Measurements from ENCODE around the gene DHX32.
"Not testable (repeated sequence)": the region's sequence is repeated elsewhere in the genome, so short reads cannot be mapped to it uniquely, and the experiment has no call there.

Gene DHX32

DNA sequence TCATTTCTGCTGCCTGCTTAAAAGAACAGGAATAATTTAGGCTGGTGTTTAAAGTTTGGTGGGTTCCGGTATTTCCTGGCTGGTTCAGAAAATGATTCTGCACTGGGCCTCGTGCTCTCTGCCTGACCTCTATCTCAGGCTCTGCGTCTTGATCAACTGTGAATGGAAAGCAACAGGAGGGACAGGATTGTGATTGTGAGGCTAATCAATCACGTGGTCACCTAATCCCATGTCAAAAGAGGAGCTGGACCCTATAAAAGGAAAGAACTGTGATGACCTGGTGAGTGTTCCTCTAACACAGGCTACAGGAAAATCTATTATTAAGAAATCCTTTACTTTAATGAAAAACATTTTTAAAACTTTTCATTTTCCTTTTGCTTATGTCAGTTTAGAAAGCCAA, at the start of gene DHX32:
DHX32 (minus strand) TSS at position 101 of the 400 bp plus-strand sequence. CDS start 468 bp downstream, outside the sequence.
- DNase-seq, result no peak

DNA sequence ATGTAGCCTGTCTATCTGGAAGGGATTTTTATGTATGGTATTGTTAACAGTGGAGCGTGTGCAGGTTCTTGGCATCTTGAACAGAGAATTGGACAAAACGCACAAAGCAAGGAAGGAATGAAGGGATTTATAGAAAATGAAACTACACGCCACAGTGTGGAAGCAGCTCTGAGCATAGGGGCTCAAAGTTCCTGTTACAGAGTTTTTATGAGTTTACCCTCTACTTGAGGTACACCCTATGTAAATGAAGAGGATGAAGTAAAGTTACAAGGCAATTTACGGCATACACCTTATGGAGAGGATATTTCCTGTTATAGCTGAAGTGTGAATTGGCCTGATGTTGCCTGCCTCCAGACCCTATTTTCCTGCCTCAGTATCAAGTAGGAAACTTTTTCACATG, 48.5 kb upstream of the DHX32 start:
- no peak for DNase-seq

GRCh38 chr10:125928928-125929585, 48.0 kb upstream of the DHX32 start:
- no peak for DNase-seq

GRCh38 chr10:125927265-125927664, 46.2 kb upstream of the DHX32 start:
- DNase-seq, result not testable (repeated sequence)

GRCh38 chr10:125926247-125926646, 45.2 kb upstream of the DHX32 start:
- no peak for DNase-seq

DNA sequence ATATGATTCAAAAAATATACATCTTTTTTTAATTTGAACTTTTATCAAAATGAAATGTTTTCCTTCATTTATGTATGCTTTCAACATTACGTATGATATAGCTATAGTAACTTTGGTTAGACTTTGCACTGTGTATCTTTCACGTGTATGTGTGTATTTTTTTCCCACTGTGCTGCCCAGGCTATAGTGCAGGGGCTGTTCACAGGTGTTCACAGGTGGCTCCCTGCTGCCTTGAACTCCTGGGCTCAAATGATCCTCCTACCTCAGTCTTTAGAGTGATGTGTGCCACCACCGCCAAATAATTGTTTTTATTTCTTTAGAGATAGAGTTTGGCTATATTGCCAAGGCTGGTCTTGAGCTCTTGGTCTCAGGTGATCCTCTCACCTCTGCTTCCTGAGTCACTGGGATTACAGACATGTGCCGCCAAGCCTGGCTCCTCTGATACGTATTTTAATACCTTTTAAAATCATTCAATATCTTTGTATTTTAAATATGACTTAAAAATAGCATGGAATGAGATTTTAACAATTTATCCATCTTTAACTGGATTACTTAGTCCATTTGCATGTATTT, 44.3 kb upstream of the DHX32 start:
- DNase-seq, result no peak

- DNase-seq, result not testable (repeated sequence)
Measured at GRCh38 chr10:125921643-125922306, 40.7 kb upstream of the DHX32 start.

DNA sequence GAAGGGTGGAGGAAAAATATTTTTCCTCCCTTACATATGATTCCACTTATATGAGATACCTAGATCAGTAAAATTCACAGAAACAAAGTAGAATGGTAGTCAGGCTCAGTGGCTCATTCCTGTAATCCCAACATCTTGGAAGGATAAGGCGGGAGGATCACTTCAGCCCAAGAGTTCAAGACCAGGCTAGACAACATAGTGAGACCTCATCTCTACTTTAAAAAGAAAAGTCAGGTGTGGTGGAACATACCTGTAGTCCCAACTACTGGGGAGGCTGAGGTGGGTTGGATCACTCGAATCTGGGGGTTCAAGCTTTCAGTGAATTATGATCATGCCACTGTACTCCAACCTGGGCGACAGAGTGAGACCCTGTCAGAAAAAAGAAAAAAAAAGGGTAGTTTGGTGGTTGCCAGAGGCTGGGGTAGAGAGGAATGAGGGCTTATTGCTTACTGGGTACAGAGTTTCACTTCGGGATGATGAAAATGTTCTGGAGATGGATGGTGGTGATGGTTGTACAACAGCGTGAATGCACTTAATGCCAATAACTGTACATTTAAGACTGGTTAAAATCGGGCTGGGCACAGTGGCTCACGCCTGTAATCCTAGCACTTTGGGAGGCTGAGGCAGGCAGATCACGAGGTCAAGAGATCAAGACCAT, 36.7 kb upstream of the DHX32 start:
- not testable (repeated sequence) for DNase-seq

GRCh38 chr10:125916977-125917376, 35.9 kb upstream of the DHX32 start:
- DNase-seq, result no peak

- DNase-seq, result not testable (repeated sequence)
Measured at GRCh38 chr10:125913277-125913676, 32.2 kb upstream of the DHX32 start.

DNA sequence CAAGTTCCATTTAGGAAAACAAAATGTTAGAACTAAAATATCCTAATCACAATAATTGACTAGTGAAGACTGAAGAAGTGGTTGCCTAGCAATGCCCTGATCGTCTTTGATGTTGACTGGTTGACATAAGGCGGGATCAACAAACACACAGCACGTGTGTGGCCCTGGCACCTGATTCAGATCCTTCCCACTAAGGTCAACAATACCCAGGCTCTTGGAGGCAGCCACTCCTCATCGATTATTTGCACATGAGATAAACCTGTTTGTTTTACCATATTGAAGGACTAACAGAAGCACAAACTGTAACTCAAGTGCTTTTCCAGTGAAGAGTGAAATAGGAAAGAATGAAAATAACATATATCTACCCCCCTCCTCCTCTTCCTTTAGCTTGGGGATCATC, 30.9 kb upstream of the DHX32 start:
- DNase-seq, result no peak

- DNase-seq, result no peak
Measured at GRCh38 chr10:125911145-125911544, 30.1 kb upstream of the DHX32 start.

- DNase-seq, result not testable (repeated sequence)
Measured at GRCh38 chr10:125909491-125909890, 28.4 kb upstream of the DHX32 start.

DNA sequence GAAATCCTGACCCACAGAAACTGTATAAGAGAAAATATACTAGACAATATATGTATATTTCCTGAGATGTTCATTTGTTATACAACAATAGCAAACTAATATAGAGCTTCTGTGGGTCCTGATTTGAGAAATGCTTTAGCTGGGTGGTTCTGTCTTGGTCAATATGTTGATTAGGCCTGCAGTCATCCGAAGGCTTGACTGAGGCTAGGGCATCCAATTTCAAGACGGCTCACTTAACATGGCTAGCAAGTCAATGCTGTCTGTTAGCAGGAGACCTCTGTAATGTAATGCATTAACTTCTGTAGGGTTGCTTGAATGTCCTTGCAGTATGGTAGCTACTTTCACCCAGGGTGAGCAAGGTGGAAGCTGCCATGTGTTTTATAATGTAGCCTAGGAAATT, 27.7 kb upstream of the DHX32 start:
- not testable (repeated sequence) for DNase-seq

DNA sequence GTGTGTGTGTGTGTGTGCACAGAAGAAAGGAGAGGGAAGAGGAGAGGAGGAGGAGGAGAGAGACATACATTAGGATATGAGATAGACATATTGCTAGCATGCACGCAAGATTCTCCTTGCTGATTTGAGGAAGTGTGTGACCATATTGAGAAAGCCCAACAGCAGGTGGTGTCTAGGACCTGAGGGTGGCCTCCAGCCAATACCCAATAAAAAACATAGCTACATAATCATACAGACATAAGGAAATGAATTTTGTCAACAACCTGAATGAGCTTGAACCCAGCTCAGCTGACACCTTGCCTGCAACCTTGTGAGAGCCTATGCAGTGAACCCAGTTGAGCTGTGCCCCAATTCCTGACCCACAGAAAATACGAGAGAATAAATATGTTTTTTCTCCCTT, 26.5 kb upstream of the DHX32 start:
- DNase-seq, result not testable (repeated sequence)

GRCh38 chr10:125905069-125905994, 24.2 kb upstream of the DHX32 start:
- not testable (repeated sequence) for DNase-seq

- DNase-seq, result not testable (repeated sequence)
Measured at GRCh38 chr10:125903135-125903640, 22.1 kb upstream of the DHX32 start.

GRCh38 chr10:125900963-125901362, 19.9 kb upstream of the DHX32 start:
- DNase-seq, result not testable (repeated sequence)

DNA sequence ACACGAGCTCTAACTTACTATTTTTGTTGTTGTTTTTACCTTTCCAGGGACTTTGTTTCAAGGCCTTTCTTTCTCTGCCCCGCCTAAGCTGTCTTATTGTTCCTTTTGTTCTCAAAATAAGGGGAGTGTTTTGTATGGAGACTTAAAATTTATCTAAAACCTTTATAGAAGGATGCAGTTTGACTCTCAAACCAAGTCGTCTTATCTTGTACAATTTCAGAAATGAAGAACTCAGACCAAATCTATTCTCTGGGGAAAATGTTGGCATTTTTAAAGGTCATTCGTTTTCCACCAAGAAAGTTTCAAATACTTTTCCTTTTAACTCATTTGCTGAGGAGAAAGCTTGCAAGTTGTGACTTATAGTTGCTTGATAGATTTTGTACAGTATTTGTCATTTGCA, 16.2 kb upstream of the DHX32 start:
- not testable (repeated sequence) for DNase-seq

DNA sequence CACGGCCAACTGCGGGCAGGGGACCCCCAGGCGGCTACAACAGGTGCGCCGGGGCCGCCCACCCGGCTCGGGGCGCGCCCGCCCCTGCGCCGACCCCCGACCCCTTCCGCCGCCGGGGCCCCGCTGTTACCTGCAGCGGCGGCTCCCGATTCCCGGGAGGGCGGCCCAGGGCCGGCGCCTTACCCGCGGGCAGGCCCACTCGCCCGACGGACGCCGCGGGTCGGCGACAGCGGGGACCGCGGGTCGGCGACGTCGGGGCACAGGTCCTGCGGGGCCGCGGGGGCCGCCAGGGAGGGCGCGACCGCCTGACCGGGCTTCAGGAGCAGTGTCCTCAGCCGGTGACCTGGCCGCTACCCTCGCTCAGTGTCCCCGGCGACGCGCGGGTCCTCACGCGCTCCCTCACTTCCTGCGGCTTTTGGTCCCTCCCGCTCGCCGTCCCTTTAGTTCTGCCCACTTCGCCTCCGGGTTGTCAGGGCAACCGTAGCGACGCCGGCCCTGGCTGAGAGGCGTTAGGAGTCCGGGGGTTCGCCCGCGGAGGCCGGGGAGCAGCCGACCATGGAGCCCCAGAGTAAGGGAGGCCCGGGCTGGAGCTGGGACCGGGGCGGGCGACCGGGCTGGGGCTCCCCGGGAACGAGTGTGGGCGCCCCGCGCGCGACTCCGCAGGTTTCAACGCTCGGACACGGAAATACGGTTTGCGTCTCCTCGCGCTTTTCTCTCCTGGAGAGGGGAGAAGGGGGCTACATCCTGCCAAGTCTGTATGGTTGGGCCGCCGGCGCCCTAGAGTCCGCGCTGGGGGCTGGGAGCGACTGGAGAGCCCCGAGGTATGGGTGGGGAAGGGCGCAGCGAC, 15.2 kb upstream of the DHX32 start, which contains the start of gene FANK1:
FANK1 (plus strand) TSS at position 477 of the 847 bp plus-strand sequence; CDS start at position 556, 79 bp downstream.
- DNase-seq, result peak; percentile 84
